IMR-90 (cell line): Measurements from ENCODE around the gene SNX1. TPM values are rescaled to one million over a fixed set of nuclear protein-coding genes. Genes with fewer than 3 reads are reported as not detected.

Source experiments
- ATAC-seq: fragments of 200-7000 bp; cut with Tn5 transposase; 2 replicates; pipeline ENCODE4 v1.9.1; 2020; ENCODE audit warnings: low read depth, mild to moderate bottlenecking, moderate library complexity
- BruUV-seq: library from RNA; stranded (reverse); fragments of 400-500 nt; replicated peaks from 2 replicates; lab custom pipeline; 2021; lab: Mats Ljungman, UMichigan
- CTCF ChIA-PET: fragments of 300-600 bp; formaldehyde crosslinking; extraction: SDS; loops from one replicate; lab custom pipeline; 2021; ENCODE audit warnings: antibody characterized with exemption; lab: Yijun Ruan, JAX
- POLR2A ChIA-PET: fragments of 300-600 bp; sonication (Branson Sonifier 250); formaldehyde crosslinking; loops from one replicate; lab custom pipeline; 2022; ENCODE audit warnings: antibody characterized with exemption; ENCODE audit not compliant: unreplicated experiment; lab: Charles Lee
- DNase-seq: peaks from one replicate; pipeline ENCODE4 v3.0.0; 2013
- H2AFZ ChIP-seq: replicated peaks from 2 replicates; pipeline ENCODE3; 2013; ENCODE audit warnings: low read length, mild to moderate bottlenecking; ENCODE audit not compliant: poor library complexity
- H2AK5ac ChIP-seq: 2 replicates; pipeline ENCODE4 v1.6.1; 2013; ENCODE audit warnings: low read depth, low read length, inconsistent platforms
- H2AK9ac ChIP-seq: replicated peaks from 2 replicates; pipeline ENCODE3; 2013; ENCODE audit warnings: mild to moderate bottlenecking, low read depth, low read length, moderate library complexity; ENCODE audit not compliant: poor library complexity
- H2BK120ac ChIP-seq: 2 replicates; pipeline ENCODE4 v1.6.1; 2013; ENCODE audit warnings: low read depth, low read length, inconsistent platforms
- H2BK15ac ChIP-seq: 3 replicates; pipeline ENCODE4 v1.6.1; 2013; ENCODE audit warnings: low read depth, low read length, inconsistent platforms
- H2BK20ac ChIP-seq: 2 replicates; pipeline ENCODE4 v1.6.1; 2013; ENCODE audit warnings: low read depth, mild to moderate bottlenecking, inconsistent platforms, low read length, moderate library complexity
- H2BK5ac ChIP-seq: 2 replicates; pipeline ENCODE4 v1.6.1; 2013; ENCODE audit warnings: mild to moderate bottlenecking, low read depth, low read length, inconsistent platforms; ENCODE audit not compliant: poor library complexity, severe bottlenecking
- H3K14ac ChIP-seq: replicated peaks from 2 replicates; pipeline ENCODE4 v1.6.1; 2013; ENCODE audit warnings: low read depth, low read length, inconsistent platforms
- H3K18ac ChIP-seq: 2 replicates; pipeline ENCODE4 v1.6.1; 2013; ENCODE audit warnings: low read depth, low read length, control low read depth
- H3K23ac ChIP-seq: 2 replicates; pipeline ENCODE4 v1.6.1; 2013; ENCODE audit warnings: low read depth, low read length, inconsistent platforms
- H3K27ac ChIP-seq: 2 replicates; pipeline ENCODE4 v1.5.1; 2013; ENCODE audit warnings: mild to moderate bottlenecking, control low read depth, low read length; ENCODE audit not compliant: insufficient read depth
- H3K27me3 ChIP-seq: 2 replicates; pipeline ENCODE4 v1.6.1; 2013; ENCODE audit warnings: low read length; ENCODE audit not compliant: control insufficient read depth, insufficient read depth
- H3K36me3 ChIP-seq: 2 replicates; pipeline ENCODE4 v1.6.1; 2013; ENCODE audit warnings: low read length, mixed read lengths; ENCODE audit not compliant: control insufficient read depth, insufficient read depth
- H3K4ac ChIP-seq: 2 replicates; pipeline ENCODE4 v1.6.1; 2013; ENCODE audit warnings: low read depth, low read length, inconsistent platforms
- H3K4me1 ChIP-seq: 2 replicates; pipeline ENCODE4 v1.6.1; 2013; ENCODE audit warnings: low read length, mixed read lengths; ENCODE audit not compliant: control insufficient read depth, insufficient read depth
- H3K4me2 ChIP-seq: 2 replicates; pipeline ENCODE4 v1.6.1; 2013; ENCODE audit warnings: low read depth, mild to moderate bottlenecking, control low read depth, low read length, moderate library complexity
- H3K4me3 ChIP-seq: 2 replicates; pipeline ENCODE4 v1.5.1; 2013; ENCODE audit warnings: low read depth, mild to moderate bottlenecking, control low read depth, low read length, moderate library complexity; ENCODE audit not compliant: insufficient read depth
- H3K56ac ChIP-seq: 2 replicates; pipeline ENCODE4 v1.6.1; 2013; ENCODE audit warnings: low read length, inconsistent platforms; ENCODE audit not compliant: insufficient read depth; ENCODE audit errors: extremely low read depth
- H3K79me1 ChIP-seq, 2 experiments: 2 replicates each; pipeline ENCODE4 v1.6.1; 2013; ENCODE audit warnings: low read length in 2 of 2, inconsistent platforms in 1 of 2, low read depth in 1 of 2
- H3K9ac ChIP-seq: 2 replicates; pipeline ENCODE4 v1.6.1; 2013; ENCODE audit warnings: low read depth, low read length, control low read depth
- H3K9me1 ChIP-seq: 2 replicates; pipeline ENCODE4 v1.6.1; 2013; ENCODE audit warnings: low read length, inconsistent platforms; ENCODE audit not compliant: insufficient read depth
- H3K9me3 ChIP-seq: 2 replicates; pipeline ENCODE4 v1.6.1; 2013; ENCODE audit warnings: low read length; ENCODE audit not compliant: control insufficient read depth, insufficient read depth
- H4K20me1 ChIP-seq: 2 replicates; pipeline ENCODE4 v1.6.1; 2013; ENCODE audit warnings: low read length, inconsistent platforms; ENCODE audit not compliant: insufficient read depth
- H4K5ac ChIP-seq: 2 replicates; pipeline ENCODE4 v1.6.1; 2013; ENCODE audit warnings: mild to moderate bottlenecking, low read depth, low read length, control low read depth
- H4K8ac ChIP-seq, 2 experiments: 2 replicates each; pipeline ENCODE4 v1.6.1; 2013; ENCODE audit warnings: low read depth in 2 of 2, low read length in 2 of 2, control low read depth in 1 of 2, inconsistent platforms in 1 of 2
- H4K91ac ChIP-seq: 2 replicates; pipeline ENCODE4 v1.6.1; 2013; ENCODE audit warnings: low read depth, low read length, inconsistent platforms; ENCODE audit not compliant: insufficient read depth
- BHLHE40 ChIP-seq: fragments of 150-350 bp; IDR thresholded peaks from 2 replicates; pipeline ENCODE4 v1.6.1; 2016; ENCODE audit warnings: mild to moderate bottlenecking, low read depth, low read length
- CEBPB ChIP-seq: IDR thresholded peaks from 2 replicates; pipeline ENCODE4 v1.6.1; 2012; ENCODE audit warnings: low read depth, low read length, improper control_type of control experiment
- CHD1 ChIP-seq: IDR thresholded peaks from 2 replicates; pipeline ENCODE4 v1.6.1; 2012; ENCODE audit warnings: low read depth, low read length, improper control_type of control experiment
- FOS ChIP-seq: fragments of 150-350 bp; IDR thresholded peaks from 2 replicates; pipeline ENCODE4 v1.6.1; 2016; ENCODE audit warnings: low read depth, low read length
- MAFK ChIP-seq: IDR thresholded peaks from 2 replicates; pipeline ENCODE4 v1.6.1; 2012; ENCODE audit warnings: low read depth, low read length, improper control_type of control experiment
- MXI1 ChIP-seq: IDR thresholded peaks from 2 replicates; pipeline ENCODE4 v1.6.1; 2012; ENCODE audit warnings: low read depth, mild to moderate bottlenecking, low read length, moderate library complexity, borderline replicate concordance
- POLR2A ChIP-seq: IDR thresholded peaks from 2 replicates; pipeline ENCODE4 v1.6.1; 2012; ENCODE audit warnings: mild to moderate bottlenecking, low read depth, low read length
- RCOR1 ChIP-seq: IDR thresholded peaks from 2 replicates; pipeline ENCODE4 v1.6.1; 2012; ENCODE audit warnings: mild to moderate bottlenecking, low read length, improper control_type of control experiment; ENCODE audit not compliant: insufficient replicate concordance
- RFX5 ChIP-seq: IDR thresholded peaks from 2 replicates; pipeline ENCODE4 v1.8.0; 2012; ENCODE audit warnings: low read depth, mild to moderate bottlenecking, low read length, moderate library complexity
- SMC3 ChIP-seq: fragments of 150-350 bp; IDR thresholded peaks from 2 replicates; pipeline ENCODE4 v1.6.1; 2016; ENCODE audit warnings: low read depth, mild to moderate bottlenecking, antibody characterized with exemption, low read length, moderate library complexity
- WGBS, 2 experiments: methylation state at CpG; one replicate each; pipeline versions ENCODE4 v1.1.5 to v1.1.7; 2013; ENCODE audit warnings: missing lambda C conversion rate in 2 of 2; ENCODE audit not compliant: insufficient read length in 1 of 2; ENCODE audit errors: extremely low coverage in 2 of 2; 5-methylcytosine and 5-hydroxymethylcytosine counted together
- dilution Hi-C: fragments of 300-500 bp; cut with HindIII; formaldehyde crosslinking; loops from one replicate; pipeline ENCODE4 v1.14.3; 2018; ENCODE audit warnings: low sequenced_read_pairs; ENCODE audit not compliant: unreplicated experiment
- in situ Hi-C: fragments of 300-500 bp; cut with MboI; formaldehyde crosslinking; loops from 3 replicates; pipeline ENCODE4 v1.14.3; 2019; ENCODE audit warnings: low sequenced_read_pairs, inconsistent platforms, mixed read lengths
- intact Hi-C: fragments of 100-400 bp; cut with micrococcal nuclease; formaldehyde crosslinking; loops from 2 replicates; pipeline ENCODE4 v1.10.0; 2022
- polyA plus RNA-seq, 3 experiments: library from polyadenylated mRNA; depleted of rRNA; stranded (reverse); fragments of >200 nt; gene quantifications; 2 replicates each; pipeline ENCODE4 v1.2.3, GENCODE V29; 2012; ENCODE audit warnings: low replicate concordance in 1 of 3
- total RNA-seq: library from RNA; depleted of rRNA; stranded (reverse); fragments of >200 nt; gene quantifications from 2 replicates; pipeline ENCODE4 v1.2.3, GENCODE V29; 2012
- TF ChIP-seq, protein P1 (sequence below): fragments of 150-350 bp; IDR thresholded peaks from 2 replicates; pipeline ENCODE4 v1.6.1; 2017; ENCODE audit warnings: mild to moderate bottlenecking, antibody characterized with exemption, low read length, low read depth
- TF ChIP-seq, protein P2 (sequence below): conservative IDR thresholded peaks from 2 replicates; pipeline ENCODE4 v1.5.1; 2012; ENCODE audit warnings: mild to moderate bottlenecking, low read depth, low read length, improper control_type of control experiment

SNX1 gene
- total and polyA plus RNA-seq, 2 of the 4 experiments (the other 2 are of a cell fraction), result 35.3 to 72.3 TPM

DNA sequence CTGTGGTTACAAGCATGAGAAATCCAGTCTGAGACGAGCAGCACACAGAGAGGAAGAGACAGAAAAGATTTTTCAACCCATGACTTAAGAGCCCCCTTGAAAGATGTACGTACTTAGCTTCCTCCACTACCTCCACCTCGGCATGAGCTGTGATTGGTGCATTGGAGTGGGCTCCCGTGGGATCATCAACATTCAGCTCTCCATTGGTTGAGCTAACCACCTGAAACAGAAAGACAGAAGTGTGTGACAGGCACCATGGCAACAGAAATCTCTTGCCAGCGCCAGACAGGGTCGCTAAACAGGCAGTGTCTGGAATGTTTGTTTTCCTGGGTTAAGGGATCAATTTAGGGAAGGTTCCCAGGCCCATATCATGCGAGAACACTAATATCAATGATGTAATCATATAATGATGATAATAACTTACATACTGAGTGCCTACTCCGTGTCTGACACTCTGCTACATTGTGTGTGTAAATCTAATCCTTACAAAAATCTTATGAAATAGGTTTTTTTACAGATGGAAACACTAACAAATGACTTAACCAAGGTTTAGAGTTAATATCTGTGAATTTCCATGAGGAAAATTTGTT, 84.5 kb downstream of the SNX1 start:
- no TSS peak for BruUV-seq
- ATAC-seq, result no peak

More for the DNA sequence above, 84.5 kb downstream of the SNX1 start:
- Histone ChIP-seq H2BK20ac (no peak overlapping the region), H2AK9ac (no peak overlapping the region), H3K23ac (no peak overlapping the region), H3K36me3 (peaks cover 23% of the 10 kb centered on the region), H3K27me3 (no peaks in the 10 kb centered on the region), H2BK5ac (no peak overlapping the region), H4K8ac (no peak overlapping the region), H2BK120ac (no peak overlapping the region), H3K9me3 (no peaks in the 10 kb centered on the region), H3K79me1 (0 out of 4 replicates have a peak, but pooled peaks cover 0 to 4% of the 10 kb centered on the region in 2 experiments), H2AFZ (no peak overlapping the region), H3K9me1 (peaks cover 2% of the 10 kb centered on the region; the same call in 1 of the 2 replicates), H3K4me1 (no peaks in the 10 kb centered on the region), H3K4me2 (no peak overlapping the region), H3K14ac (no peak overlapping the region), H3K56ac (no peak overlapping the region), H3K4ac (no peak overlapping the region), H4K20me1 (no peaks in the 10 kb centered on the region), H4K5ac (no peak overlapping the region), H3K4me3 (no peak overlapping the region), H3K9ac (no peak overlapping the region), H2BK15ac (no peak overlapping the region), H4K91ac (no peak overlapping the region), H3K18ac (no peak overlapping the region), H3K27ac (no peak overlapping the region), H2AK5ac (no peak overlapping the region)
- POLR2A ChIA-PET, result no interaction called here
- DNase-seq, result no peak
- no CpG with 5 or more reads among the region's 8 CpGs for WGBS, 2 experiments
- dilution Hi-C loops (no loop called here), in situ Hi-C loops (loop anchor here (25.0 kb wide), 1 partner anchor 482 kb away; no protein-coding TSS in a partner anchor), intact Hi-C loops (no loop called here)
- CTCF ChIA-PET, result interaction anchor here (0.6 kb wide), 1 partner anchor 13 kb away, joined by 3 read pairs; no protein-coding TSS in a partner anchor
- TF ChIP-seq, protein P1, sequence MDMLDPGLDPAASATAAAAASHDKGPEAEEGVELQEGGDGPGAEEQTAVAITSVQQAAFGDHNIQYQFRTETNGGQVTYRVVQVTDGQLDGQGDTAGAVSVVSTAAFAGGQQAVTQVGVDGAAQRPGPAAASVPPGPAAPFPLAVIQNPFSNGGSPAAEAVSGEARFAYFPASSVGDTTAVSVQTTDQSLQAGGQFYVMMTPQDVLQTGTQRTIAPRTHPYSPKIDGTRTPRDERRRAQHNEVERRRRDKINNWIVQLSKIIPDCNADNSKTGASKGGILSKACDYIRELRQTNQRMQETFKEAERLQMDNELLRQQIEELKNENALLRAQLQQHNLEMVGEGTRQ, result no peak
- TF ChIP-seq FOS (no peak), RFX5 (no peak), CEBPB (no peak), RCOR1 (no peak), POLR2A (no peak), MAFK (no peak), CHD1 (no peak), SMC3 (no peak), BHLHE40 (no peak), MXI1 (no peak)
- TF ChIP-seq, protein P2, sequence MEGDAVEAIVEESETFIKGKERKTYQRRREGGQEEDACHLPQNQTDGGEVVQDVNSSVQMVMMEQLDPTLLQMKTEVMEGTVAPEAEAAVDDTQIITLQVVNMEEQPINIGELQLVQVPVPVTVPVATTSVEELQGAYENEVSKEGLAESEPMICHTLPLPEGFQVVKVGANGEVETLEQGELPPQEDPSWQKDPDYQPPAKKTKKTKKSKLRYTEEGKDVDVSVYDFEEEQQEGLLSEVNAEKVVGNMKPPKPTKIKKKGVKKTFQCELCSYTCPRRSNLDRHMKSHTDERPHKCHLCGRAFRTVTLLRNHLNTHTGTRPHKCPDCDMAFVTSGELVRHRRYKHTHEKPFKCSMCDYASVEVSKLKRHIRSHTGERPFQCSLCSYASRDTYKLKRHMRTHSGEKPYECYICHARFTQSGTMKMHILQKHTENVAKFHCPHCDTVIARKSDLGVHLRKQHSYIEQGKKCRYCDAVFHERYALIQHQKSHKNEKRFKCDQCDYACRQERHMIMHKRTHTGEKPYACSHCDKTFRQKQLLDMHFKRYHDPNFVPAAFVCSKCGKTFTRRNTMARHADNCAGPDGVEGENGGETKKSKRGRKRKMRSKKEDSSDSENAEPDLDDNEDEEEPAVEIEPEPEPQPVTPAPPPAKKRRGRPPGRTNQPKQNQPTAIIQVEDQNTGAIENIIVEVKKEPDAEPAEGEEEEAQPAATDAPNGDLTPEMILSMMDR, result no peak
